HepG2 (cell line): ENCODE measurements around the gene TMEM164. TPM values are rescaled to one million over a fixed set of nuclear protein-coding genes. Genes with fewer than 3 reads are reported as not detected.
A peak's percentile ranks its signal among the peaks of the same experiment; 100 is the strongest.

Source experiments
- microRNA counts: library from miRNA; unstranded; fragments of <30 nt; microRNA quantifications from one replicate; lab custom pipeline; 2015
- microRNA-seq: library from miRNA; unstranded; fragments of <30 nt; microRNA quantifications from one replicate; pipeline ENCODE4, GENCODE V29; 2020
- polyA plus RNA-seq, 8 experiments: library from polyadenylated mRNA; depleted of rRNA in 3 of 8; stranded (reverse) in 7 of 8; unstranded in 1 of 8; fragments of >200 nt; fragmentation: Illumina TruSeq in 4 of 8; extraction: Trizol in 4 of 8; gene quantifications; 2 replicates each; pipeline versions ENCODE4 v1.2.1 to v1.2.3, GENCODE V29; 2011 to 2016; ENCODE audit warnings: low read depth in 4 of 8, missing spikeins in 1 of 8, mixed read lengths in 1 of 8; ENCODE audit not compliant: insufficient read depth in 1 of 8
- small RNA-seq, 3 experiments: library from RNA; depleted of rRNA; stranded (forward); fragments of <200 nt; gene quantifications; one replicate each; pipeline ENCODE3, GENCODE V24; 2012; ENCODE audit warnings: low read depth in 2 of 3, low replicate concordance in 1 of 3; ENCODE audit not compliant: insufficient read length in 3 of 3, insufficient read depth in 2 of 3
- total RNA-seq, 5 experiments: library from RNA; depleted of rRNA; stranded (reverse); fragments of >200 nt; fragmentation: Illumina TruSeq; extraction: Trizol; gene quantifications; 2 replicates each; pipeline ENCODE4 v1.2.3, GENCODE V29; 2016; ENCODE audit warnings: low read depth in 1 of 5

The TMEM164 gene
- total and polyA plus RNA-seq, 2 of the 13 experiments (the other 11 are each of a cell fraction or from before 2014, with no cell fraction given) = 5.8 to 13.2 TPM

MicroRNAs encoded within 50 kb of the gene (microRNA counts, 767-probe panel; counts per million panel counts)
- not detected for microRNA hsa-miR-652-3p (lab: Ali Mortazavi, UCI)

Small RNA genes within 50 kb of the gene (microRNA-seq; reads per million reads assigned to microRNA genes)
- not detected for gene MIR3978
- 726 reads per million, percentile 87 among the genes with 10 or more reads in this experiment for gene MIR652

Small RNA genes within 50 kb of the gene (small RNA-seq; reads per million reads assigned to genes)
- 0 reads per million in 3 experiments for gene MIR3978
- 8.5 to 936 (median 302) reads per million in 3 experiments for gene MIR652
- 2.9 to 6.5 (median 3.0) reads per million in 3 experiments for gene SNORD96B
